PC-3 (cell line): ENCODE results near the gene BTF3. TPM values are rescaled to one million over a fixed set of nuclear protein-coding genes. Genes with fewer than 3 reads are reported as not detected.

Experiments used
- ATAC-seq: fragments of 200-7000 bp; cut with Tn5 transposase; 2 replicates; pipeline ENCODE4 v1.9.1; 2020; ENCODE audit warnings: mild to moderate bottlenecking, moderate library complexity
- BruUV-seq: library from RNA; stranded (reverse); fragments of 400-500 nt; replicated peaks from 2 replicates; lab custom pipeline; 2021; lab: Mats Ljungman, UMichigan
- CTCF ChIA-PET: fragments of 300-600 bp; sonication (Branson Sonifier 250); formaldehyde crosslinking; loops from one replicate; lab custom pipeline; 2022; ENCODE audit warnings: antibody characterized with exemption; lab: Charles Lee
- POLR2A ChIA-PET: fragments of 300-600 bp; sonication (Branson Sonifier 250); formaldehyde crosslinking; loops from one replicate; lab custom pipeline; 2022; ENCODE audit warnings: antibody characterized with exemption; ENCODE audit not compliant: unreplicated experiment; lab: Charles Lee
- DNase-seq: peaks from one replicate; pipeline ENCODE4 v3.0.0-alpha.2; 2015
- H2AFZ ChIP-seq: fragments of 300-600 bp; sonication (generic); 2 replicates; pipeline ENCODE4 v1.6.0; 2016; ENCODE audit warnings: antibody characterized with exemption, low read length
- H3F3A ChIP-seq: fragments of 300-600 bp; sonication (generic); one replicate; pipeline ENCODE4 v1.6.0; 2017; ENCODE audit warnings: antibody characterized with exemption, low read length, control low read depth, mild to moderate bottlenecking; ENCODE audit not compliant: unreplicated experiment
- H3K27ac ChIP-seq: fragments of 300-600 bp; sonication (generic); 2 replicates; pipeline ENCODE4 v1.5.1; 2016; ENCODE audit warnings: mild to moderate bottlenecking, low read length
- H3K27me3 ChIP-seq: fragments of 300-600 bp; sonication (generic); 2 replicates; pipeline ENCODE4 v1.6.1; 2016; ENCODE audit warnings: low read length, mixed read lengths
- H3K36me3 ChIP-seq: fragments of 300-600 bp; sonication (generic); 2 replicates; pipeline ENCODE4 v1.6.1; 2016; ENCODE audit warnings: low read depth, mixed run types, low read length, mixed read lengths
- H3K4me1 ChIP-seq: fragments of 300-600 bp; sonication (generic); 2 replicates; pipeline ENCODE4 v1.5.1; 2016; ENCODE audit warnings: low read length; ENCODE audit not compliant: insufficient read depth
- H3K4me2 ChIP-seq: fragments of 300-600 bp; sonication (generic); 2 replicates; pipeline ENCODE4 v1.6.0; 2016; ENCODE audit warnings: low read length
- H3K4me3 ChIP-seq: fragments of 300-600 bp; sonication (generic); 2 replicates; pipeline ENCODE4 v1.5.1; 2016; ENCODE audit warnings: mild to moderate bottlenecking, low read length, mixed read lengths
- H3K79me2 ChIP-seq: fragments of 300-600 bp; sonication (generic); 2 replicates; pipeline ENCODE4 v1.6.1; 2017; ENCODE audit warnings: low read length, mixed read lengths
- H3K9ac ChIP-seq: fragments of 300-600 bp; sonication (generic); 2 replicates; pipeline ENCODE4 v1.6.0; 2016; ENCODE audit warnings: mild to moderate bottlenecking, low read length
- H3K9me2 ChIP-seq: fragments of 300-600 bp; sonication (generic); replicated peaks from 2 replicates; pipeline ENCODE4 v1.6.1; 2016; ENCODE audit warnings: mixed run types, low read length, mixed read lengths
- H3K9me3 ChIP-seq: fragments of 300-600 bp; sonication (generic); 2 replicates; pipeline ENCODE4 v1.6.1; 2016; ENCODE audit warnings: low read length, mixed read lengths
- H4K20me1 ChIP-seq: fragments of 300-600 bp; sonication (generic); 2 replicates; pipeline ENCODE4 v1.6.1; 2016; ENCODE audit warnings: low read length, mixed read lengths
- EZH2 ChIP-seq: fragments of 300-600 bp; sonication (generic); IDR thresholded peaks from one replicate; pipeline ENCODE4 v1.6.1; 2017; ENCODE audit warnings: antibody characterized with exemption, mild to moderate bottlenecking, low read length; ENCODE audit not compliant: unreplicated experiment
- EZH2phosphoT487 ChIP-seq: fragments of 300-600 bp; sonication (generic); IDR thresholded peaks from 2 replicates; pipeline ENCODE4 v1.6.1; 2018; ENCODE audit warnings: mild to moderate bottlenecking, antibody characterized with exemption, low read length, borderline replicate concordance
- intact Hi-C: fragments of 100-400 bp; cut with micrococcal nuclease; formaldehyde crosslinking; loops from 2 replicates; pipeline ENCODE4 v1.9.0; 2023
- total RNA-seq: library from RNA; depleted of rRNA; stranded (reverse); fragments of >200 nt; gene quantifications from 2 replicates; pipeline ENCODE4 v1.2.3, GENCODE V29; 2014
- TF ChIP-seq, protein P1 (sequence below): fragments of 300-600 bp; sonication (generic); conservative IDR thresholded peaks from 2 replicates; pipeline ENCODE4 v1.5.1; 2017; ENCODE audit warnings: antibody characterized with exemption, low read depth, mild to moderate bottlenecking, low read length

The BTF3 gene
- total RNA-seq, 1 experiment from 2014 or later, result 291 TPM

DNA sequence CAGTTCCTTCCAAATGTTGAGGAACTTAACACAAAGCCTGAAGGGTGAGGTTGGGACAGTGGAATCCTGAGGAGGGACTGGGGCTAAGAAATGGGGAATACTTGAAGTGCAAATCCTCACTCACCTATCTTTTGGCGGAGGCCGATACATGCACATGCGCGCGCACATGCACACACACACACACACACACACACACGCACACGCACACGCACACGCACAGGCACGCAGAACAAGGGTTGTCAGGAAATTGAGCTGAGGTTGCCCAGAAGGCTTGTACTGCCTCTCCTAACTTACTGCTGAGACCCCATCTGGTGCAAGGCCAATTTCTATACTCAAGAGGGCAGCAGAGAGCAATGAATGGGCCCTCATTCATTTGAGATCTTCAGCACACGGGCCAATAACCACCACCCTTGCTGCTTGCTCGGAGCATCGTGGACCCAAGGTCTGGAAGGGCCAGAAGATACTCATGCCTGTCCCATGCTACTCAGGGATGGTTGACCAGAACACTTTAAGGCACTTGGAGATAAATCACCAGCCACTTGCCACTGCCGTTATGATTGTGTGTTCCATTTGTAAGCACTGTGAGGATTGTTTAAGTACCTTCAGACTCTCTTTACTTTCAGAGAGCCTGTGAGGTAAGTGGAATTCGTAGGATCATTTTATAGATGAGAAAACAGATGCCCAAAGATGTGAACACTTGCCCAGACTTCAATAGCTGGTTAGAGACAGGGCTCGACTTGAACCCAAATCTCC is 21.5 kb downstream of the BTF3 start:
- H2AFZ ChIP-seq, result peak overlapping the region; percentile 68
- peak overlapping the region; percentile 66 for H3K4me2 ChIP-seq
- H3K4me1 ChIP-seq, result peaks cover 16% of the 10 kb centered on the region
- H3F3A ChIP-seq, result no peaks in the 10 kb centered on the region
- H3K36me3 ChIP-seq, result no peaks in the 10 kb centered on the region
- POLR2A ChIA-PET, result no interaction called here
- H4K20me1 ChIP-seq, result no peaks in the 10 kb centered on the region
- DNase-seq (peak; percentile 88), ATAC-seq (peak; percentile 99)
- no peaks in the 10 kb centered on the region for H3K9me2 ChIP-seq
- H3K27me3 ChIP-seq, result no peaks in the 10 kb centered on the region
- CTCF ChIA-PET, result interaction anchor here (0.6 to 1.0 kb wide), 5 partner anchors 8 to 895 kb away, joined by 3 to 5 read pairs (median 3); no protein-coding TSS in a partner anchor
- H3K27ac ChIP-seq, result no peak overlapping the region
- H3K9me3 ChIP-seq, result no peaks in the 10 kb centered on the region
- intact Hi-C loops, result loop anchor here (1.0 to 2.0 kb wide), 2 partner anchors 17 to 41 kb away; no protein-coding TSS in a partner anchor
- TF ChIP-seq EZH2 (no peak), EZH2phosphoT487 (no peak)
- TF ChIP-seq, protein P1, sequence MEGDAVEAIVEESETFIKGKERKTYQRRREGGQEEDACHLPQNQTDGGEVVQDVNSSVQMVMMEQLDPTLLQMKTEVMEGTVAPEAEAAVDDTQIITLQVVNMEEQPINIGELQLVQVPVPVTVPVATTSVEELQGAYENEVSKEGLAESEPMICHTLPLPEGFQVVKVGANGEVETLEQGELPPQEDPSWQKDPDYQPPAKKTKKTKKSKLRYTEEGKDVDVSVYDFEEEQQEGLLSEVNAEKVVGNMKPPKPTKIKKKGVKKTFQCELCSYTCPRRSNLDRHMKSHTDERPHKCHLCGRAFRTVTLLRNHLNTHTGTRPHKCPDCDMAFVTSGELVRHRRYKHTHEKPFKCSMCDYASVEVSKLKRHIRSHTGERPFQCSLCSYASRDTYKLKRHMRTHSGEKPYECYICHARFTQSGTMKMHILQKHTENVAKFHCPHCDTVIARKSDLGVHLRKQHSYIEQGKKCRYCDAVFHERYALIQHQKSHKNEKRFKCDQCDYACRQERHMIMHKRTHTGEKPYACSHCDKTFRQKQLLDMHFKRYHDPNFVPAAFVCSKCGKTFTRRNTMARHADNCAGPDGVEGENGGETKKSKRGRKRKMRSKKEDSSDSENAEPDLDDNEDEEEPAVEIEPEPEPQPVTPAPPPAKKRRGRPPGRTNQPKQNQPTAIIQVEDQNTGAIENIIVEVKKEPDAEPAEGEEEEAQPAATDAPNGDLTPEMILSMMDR, result peak; percentile 75
- H3K79me2 ChIP-seq, result no peaks in the 10 kb centered on the region
- peak overlapping the region; percentile 17; the same call in 1 of the 2 replicates for H3K4me3 ChIP-seq
- H3K9ac ChIP-seq, result no peak overlapping the region
- BruUV-seq, result no TSS peak

DNA sequence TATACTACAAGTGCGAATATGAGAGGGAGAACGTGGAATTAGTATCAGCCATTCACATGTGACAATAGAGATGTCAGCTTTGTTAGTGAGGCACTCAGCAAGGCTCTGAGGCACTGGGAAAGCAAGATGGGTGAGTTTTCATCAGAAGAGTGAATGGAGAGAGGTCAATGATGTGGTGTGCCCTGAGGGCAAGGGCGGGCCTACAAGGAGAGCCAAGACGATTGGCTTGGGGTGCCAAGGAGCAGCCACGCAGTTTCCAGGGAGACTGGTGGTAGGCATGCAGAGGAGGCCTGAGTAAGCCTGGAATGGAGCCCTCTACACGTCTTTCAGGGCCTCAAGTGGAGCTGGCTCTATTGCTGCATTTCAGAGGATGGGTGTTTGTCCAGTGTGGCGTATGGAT is 24.7 kb downstream of the BTF3 start:
- Histone ChIP-seq H3F3A (no peaks in the 10 kb centered on the region), H3K9ac (no peak overlapping the region), H3K4me1 (0 out of 2 replicates have a peak, but pooled peaks cover 4% of the 10 kb centered on the region), H3K9me2 (no peaks in the 10 kb centered on the region), H4K20me1 (no peaks in the 10 kb centered on the region), H3K9me3 (no peaks in the 10 kb centered on the region), H2AFZ (no peak overlapping the region), H3K27me3 (no peaks in the 10 kb centered on the region), H3K79me2 (no peaks in the 10 kb centered on the region), H3K4me3 (no peak overlapping the region), H3K36me3 (no peaks in the 10 kb centered on the region), H3K27ac (no peak overlapping the region), H3K4me2 (no peak overlapping the region)
- no TSS peak for BruUV-seq
- no peak for DNase-seq
- intact Hi-C loops, result no loop called here
- ChIA-PET CTCF (no interaction called here), POLR2A (interaction anchor here (0.6 kb wide), 1 partner anchor 363 kb away, joined by 6 read pairs; no protein-coding TSS in a partner anchor)
- no peak for TF ChIP-seq EZH2phosphoT487
- TF ChIP-seq EZH2, result no peak
- TF ChIP-seq, protein P1, result no peak
- ATAC-seq, result no peak

DNA sequence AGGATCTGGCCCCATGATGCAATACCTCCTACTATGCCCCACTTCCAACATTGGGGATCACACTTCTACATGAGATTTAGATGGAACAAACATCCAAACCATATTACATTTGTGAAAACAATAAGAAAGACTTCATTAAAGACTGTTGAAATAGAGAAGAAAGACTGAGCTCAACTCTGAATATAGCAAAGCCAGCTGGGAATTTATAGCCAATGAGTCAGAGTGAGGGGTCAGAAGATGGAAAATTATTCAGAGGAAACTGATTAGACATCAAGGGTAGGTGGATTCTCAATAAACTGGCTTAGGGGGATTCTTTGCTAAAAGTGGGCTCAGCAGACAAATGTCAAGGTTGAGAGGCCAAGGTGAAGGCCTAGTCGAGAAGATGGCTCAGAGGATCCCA is 25.6 kb downstream of the BTF3 start:
- CTCF ChIA-PET, result no interaction called here
- no TSS peak for BruUV-seq
- H3F3A ChIP-seq, result no peaks in the 10 kb centered on the region
- no peak for TF ChIP-seq EZH2
- TF ChIP-seq, protein P1, result no peak
- no peak for TF ChIP-seq EZH2phosphoT487
- no peak overlapping the region for H3K4me3 ChIP-seq
- no peak overlapping the region for H3K9ac ChIP-seq
- H3K9me3 ChIP-seq, result no peaks in the 10 kb centered on the region
- H3K9me2 ChIP-seq, result no peaks in the 10 kb centered on the region
- H3K79me2 ChIP-seq, result no peaks in the 10 kb centered on the region
- no peaks in the 10 kb centered on the region for H3K36me3 ChIP-seq
- no peaks in the 10 kb centered on the region for H3K27me3 ChIP-seq
- no peak for ATAC-seq
- no peak overlapping the region for H3K27ac ChIP-seq
- H3K4me2 ChIP-seq, result no peak overlapping the region
- DNase-seq, result no peak
- intact Hi-C loops, result no loop called here
- H3K4me1 ChIP-seq, result 0 out of 2 replicates have a peak, but pooled peaks cover 4% of the 10 kb centered on the region
- no peak overlapping the region for H2AFZ ChIP-seq
- POLR2A ChIA-PET, result no interaction called here
- no peaks in the 10 kb centered on the region for H4K20me1 ChIP-seq
